M059J (cell line): ENCODE measurements around the gene CRACDL. TPM values are rescaled to one million over a fixed set of nuclear protein-coding genes. Genes with fewer than 3 reads are reported as not detected.

Source experiments
- DNase-seq: peaks from one replicate; pipeline ENCODE4 v3.0.0-alpha.2; 2012; ENCODE audit warnings: low read depth
- total RNA-seq: library from RNA; depleted of rRNA; stranded (reverse); fragments of >200 nt; shearing (Covaris generic); gene quantifications from 2 replicates; pipeline ENCODE4 v1.2.3, GENCODE V29; 2014

CRACDL gene
- total RNA-seq, 1 experiment from 2014 or later = not detected

DNA sequence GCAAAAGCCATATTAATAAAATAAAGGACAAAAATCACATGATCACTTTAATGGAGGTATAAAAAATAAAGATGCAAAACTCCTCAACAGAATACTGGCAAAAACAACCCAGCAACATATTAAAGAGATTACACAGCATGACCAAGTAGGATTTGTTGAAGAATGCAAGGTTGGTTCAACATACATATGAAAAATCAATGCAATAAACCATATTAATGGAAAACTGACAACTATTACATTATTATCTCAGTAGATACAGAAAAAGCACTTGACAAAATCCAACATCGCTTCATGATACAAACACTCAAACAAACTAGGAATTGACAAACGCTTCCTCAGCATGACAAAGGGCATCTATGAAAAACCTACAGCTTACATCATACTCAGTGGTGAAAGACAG lies 76.7 kb downstream of the CRACDL start:
- DNase-seq = no peak

DNA sequence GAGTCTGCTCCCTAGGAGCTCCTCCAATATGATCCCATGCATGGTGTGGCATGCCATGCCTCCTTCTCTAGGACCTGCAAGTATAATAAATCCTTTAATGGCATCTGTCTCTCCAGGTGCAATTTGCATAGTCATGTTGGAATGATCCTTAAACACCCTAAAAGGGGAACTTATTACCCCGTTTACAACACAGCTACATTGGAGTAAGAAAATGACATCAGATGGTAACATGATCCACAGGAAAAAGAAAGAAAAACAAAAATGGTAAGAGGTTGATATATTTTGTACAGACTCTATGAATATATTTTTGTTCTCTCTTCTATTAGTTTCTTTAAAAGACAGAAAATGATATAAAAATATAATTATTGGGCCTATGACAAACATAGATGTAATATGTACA lies 79.0 kb downstream of the CRACDL start:
- DNase-seq = no peak

DNA sequence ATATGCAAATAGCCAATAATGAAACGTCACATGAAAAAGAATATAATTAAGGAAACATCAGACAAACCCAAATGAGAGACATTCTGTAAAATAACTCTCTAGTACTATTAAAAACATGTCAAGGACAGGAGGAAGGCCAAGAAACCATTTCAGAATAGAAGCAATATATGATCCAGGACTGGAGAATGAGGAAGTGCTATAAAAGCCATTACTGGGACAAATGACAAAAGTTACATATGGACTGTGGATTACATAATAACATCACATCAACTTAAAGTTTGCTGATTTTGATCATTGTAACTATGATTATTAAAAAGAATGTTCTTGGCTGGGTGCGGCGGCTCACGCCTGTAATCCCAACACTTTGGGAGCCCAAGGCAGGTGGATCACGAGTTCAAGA lies 81.3 kb downstream of the CRACDL start:
- DNase-seq = no peak

DNA sequence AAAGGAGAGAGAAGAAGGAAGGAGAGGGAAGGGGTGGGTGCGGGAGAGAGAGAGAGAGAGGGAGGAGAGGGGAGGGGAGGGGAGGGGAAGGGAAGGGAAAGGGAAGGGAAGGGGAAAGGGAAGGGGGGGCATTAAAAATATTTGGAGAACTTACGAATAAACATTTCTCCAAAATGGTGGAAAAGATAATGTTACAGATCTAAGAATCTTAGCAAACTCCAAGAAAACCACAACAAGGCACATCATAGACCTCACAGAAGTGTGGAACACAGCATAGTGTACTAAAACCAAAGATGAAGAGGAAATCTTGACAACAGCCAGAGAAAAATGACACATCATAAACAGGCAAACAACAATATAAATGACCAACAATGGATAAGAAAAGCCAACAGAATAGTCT lies 83.1 kb downstream of the CRACDL start:
- no peak for DNase-seq

DNA sequence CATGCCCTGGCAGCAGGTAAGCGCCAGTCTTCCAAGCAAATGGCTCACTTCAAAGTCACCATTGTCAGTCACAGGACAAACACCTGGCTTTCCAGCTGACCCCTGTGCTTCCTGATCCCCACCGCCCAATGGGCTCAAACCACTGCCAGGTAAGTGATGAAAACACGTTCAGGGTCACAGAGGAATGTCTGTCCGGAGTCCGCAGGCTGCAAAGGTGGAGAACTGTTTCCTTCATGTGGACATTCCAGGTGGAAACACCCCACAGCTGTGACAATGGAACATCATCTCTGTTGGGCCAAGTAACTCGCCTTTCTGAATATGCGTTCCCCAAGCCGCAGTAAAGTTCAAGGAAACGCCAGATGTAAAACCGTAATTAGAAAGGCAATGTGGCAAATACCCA lies 86.0 kb downstream of the CRACDL start:
- no peak for DNase-seq

DNA sequence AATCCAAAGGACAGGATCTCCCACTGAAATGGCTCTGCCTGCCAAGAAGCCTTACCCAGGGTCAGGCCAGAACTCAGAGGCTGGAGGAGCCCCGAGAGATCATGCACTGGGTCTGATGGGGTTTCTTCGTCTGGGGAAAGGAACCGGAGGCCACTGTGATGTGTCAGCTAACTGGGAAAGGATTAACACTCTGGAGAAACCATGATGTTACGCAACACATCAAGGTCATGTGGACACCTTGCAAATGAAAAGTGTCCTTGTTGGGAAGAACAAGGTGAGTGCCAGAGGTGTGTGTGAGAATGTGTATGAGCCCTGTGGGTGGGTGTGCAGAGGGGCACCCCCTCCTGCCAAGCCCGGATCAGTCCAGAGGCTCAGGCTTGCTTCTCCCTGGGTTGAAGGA lies 86.9 kb downstream of the CRACDL start:
- no peak for DNase-seq

DNA sequence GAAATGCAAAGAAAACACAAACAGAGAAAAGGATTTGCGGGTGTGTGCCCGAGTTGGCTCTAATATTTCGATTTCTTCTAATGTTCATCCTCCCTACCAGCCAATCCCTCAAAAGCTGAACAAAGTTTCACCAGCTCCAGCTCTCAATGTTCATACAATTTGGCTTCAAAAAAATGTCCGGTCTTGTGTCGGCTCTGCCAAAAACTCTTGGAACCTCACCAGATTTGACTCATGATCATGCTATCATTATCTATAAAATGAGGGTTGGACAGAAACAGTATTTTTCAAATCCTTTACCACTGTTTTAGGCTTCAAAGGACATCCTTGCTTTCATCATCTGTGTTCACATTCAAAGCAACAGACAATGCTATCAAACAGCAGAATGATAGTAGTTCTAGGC lies 88.2 kb downstream of the CRACDL start:
- no peak for DNase-seq

DNA sequence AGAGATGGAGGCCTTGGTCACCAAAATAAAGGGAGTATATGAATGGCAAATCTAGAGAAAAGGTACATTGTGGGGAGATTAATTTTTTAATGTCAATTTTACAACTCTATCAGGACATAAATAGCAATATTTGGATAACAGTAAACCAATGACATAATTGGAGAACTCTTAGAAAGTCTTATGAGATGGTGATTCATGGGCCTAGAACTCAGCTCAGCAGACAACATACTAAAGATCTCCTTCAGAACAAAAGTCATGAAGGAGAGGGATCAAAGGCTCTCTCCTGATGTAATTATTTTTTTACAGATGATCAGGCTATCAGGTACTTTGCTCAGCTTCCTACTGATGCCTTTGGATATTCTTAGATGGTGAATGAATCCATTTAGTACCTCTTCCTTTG lies 90.0 kb downstream of the CRACDL start:
- no peak for DNase-seq

DNA sequence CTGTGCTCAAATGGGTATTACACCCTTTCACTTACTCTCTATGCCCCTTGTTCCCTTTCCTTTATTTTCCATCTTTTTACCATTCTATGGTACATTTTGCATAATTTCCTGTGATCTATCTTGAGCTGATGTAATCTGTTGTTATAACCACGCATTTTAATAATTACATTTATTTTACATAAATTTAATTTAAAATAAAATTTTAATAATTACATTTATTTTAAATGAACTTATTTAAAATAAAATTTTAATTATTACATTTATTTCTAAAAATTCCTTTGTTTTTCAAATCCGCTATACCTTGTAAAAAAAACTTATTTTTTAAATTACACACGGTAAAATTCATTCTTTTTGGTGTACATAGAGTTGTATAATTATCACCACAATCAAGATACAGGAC lies 93.9 kb downstream of the CRACDL start:
- DNase-seq = no peak

DNA sequence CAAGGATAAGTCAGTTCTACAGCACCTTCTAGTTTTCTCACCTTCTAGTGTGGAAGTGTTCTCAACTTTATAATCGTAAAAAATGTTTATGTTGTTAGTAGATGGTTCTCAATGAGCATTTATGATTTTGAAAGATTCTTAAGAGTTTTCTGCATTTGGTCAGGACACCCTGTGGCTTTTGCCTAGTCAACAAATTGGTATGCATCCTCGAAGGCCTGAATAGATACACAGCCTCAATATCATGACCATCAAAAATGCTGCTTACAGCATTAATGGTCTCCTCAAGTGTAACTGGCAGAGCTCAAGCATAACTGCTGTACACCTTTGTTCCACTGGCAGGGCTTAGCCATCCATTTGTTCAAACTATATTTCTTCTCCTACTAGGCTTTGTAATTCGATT lies 96.7 kb downstream of the CRACDL start:
- DNase-seq = peak; percentile 16

DNA sequence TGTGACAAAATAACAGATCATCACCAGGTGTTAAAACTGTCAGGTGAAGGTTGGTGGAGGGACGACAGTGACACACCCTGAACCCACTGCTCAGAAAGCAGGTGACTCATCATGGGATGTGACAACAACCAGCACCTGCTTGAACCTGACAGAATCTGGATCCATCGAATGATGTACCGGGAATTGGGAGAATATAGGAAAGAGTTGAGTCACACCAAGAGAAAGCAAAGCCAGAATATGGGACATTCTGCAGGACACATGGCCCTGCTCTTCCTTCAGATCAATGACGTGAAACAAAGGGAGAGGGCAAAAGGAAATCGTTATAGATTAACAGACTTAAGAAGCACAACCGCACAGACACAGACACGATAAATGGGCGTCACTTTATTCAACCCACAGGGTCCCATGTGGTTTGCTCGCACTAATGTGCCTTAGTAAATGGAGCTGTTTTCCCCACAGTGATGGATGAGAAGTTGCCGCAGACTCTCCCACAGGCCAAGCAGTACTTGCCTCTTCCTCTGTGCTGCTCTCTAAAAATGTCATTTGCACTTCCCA lies 100.1 kb downstream of the CRACDL start:
- no peak for DNase-seq

DNA sequence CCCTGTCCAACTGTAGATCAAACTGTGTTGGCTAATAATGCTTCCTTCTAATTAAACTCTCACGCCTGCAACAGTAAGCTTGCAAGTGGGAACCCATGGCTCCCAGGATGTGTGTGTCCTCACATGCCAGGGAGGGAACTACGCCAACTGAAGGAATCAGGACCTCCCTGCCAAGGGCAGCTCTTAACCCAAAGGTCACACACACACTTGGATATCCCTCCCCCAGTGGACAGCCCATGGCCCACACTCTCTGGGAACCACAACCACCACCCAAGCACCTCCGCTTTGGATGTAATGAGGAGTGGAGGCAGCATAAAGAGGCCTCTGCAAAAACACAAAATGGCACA lies 102.1 kb downstream of the CRACDL start:
- DNase-seq = no peak

DNA sequence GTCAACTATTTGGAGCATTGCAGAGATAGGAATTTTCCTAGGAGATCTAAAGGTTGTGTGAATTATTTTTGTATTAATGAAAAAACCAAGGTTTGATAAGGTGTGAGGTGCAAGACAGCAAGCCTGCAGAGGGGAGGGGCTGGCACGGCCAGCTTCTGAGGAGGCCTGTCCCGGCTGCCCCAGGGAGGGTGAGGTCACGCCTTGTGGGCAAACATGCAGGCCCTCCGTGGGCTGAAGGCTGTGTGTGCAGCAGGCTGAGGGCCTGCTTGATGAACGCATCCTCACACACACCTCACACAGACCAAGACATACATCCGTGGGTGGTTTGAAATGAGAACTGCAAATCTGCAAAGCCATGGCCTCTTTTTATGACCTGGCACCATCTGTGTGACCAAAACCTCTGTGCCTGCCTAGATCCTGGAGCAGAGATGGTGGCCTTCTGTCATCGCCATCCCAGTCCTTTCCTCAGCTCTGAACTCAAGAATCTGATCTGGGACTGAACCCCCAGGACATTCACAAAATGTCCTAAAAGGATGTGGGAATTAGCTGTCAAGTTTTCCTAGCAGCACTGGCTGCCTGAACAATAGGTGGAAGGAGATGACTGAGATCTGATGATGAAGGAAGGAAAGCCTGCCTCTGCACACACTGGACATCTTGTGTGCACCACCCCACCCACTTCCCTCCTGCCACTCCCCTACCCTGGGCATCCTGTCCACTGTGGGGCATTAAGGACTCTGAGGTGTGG lies 102.7 kb downstream of the CRACDL start:
- no peak for DNase-seq

DNA sequence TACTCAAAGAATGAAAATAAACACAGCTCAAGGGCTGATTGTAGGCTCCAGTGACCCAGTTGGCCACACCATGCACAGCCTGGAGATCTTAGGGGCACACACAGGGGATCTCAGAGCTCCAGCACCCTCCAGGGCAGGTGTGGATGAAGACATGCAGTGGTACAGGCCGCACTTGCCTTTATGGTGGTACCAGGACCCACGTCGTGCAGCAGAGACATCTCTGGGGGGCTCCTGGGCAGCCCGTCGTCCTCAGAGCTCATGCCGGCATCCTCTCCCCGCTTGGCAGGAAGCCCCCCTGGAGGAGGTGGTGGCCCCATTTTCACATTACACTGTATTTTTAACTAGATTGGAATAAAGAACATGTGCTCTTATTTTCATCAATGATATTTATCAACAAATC lies 103.9 kb downstream of the CRACDL start:
- no peak for DNase-seq

DNA sequence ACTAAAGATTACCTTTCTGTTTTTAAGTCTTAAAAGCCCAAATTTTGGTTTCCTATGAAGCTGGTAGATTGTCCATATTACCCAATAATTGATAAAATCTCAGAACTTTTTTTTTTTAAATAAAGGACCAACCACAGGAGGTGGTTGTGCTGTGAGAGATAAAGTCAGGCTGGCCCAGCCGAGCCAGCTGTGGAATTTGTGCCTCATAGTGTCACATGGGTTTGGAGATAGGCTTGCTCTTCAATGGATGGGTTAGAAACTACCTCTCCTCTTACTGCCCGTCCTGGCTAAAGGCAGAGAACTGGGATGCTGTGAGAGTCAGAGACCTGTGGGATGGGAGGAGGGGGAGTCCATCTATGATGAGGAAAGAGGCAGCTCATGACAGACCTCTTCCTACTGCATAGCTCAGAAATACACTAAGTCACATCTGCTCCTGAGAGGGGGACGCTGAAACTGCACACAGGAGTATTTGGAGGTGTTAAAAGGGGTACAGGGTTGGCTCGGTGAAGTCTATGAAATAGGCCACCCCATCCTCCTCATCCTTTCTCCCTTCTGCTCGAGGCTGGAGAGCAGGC lies 105.4 kb downstream of the CRACDL start:
- DNase-seq = no peak

DNA sequence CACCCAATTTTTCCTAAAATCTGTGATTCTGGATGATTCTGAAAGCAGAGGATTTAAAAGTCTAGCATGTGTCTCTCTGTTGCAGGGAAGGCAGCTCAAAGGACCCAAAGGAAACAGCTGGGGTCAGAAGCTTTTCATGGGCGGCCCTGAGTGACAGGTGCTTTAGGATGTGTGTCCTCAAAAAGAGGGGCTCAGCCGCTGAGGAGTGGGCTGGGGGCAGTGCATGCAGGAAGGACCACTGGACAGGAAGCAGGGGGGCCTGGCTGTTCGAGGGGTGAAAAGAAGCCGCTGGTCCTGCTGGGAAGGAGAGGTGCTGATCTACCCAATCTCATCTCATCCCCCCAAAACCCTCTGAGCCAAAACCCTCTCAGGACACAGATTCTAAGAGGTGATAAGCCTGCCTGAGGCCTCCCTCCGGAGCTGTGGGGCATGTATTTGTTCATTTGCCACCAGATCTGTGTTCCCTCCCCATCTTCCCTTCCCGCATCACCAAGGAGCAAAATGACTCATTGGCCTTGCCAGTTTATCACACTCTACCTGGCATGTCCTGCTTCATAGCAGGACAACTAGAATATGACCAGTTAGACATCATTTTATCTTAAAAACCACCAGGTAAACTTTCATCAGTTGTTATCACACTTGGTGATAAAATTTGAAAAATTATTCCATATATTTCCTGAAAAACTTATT lies 106.3 kb downstream of the CRACDL start:
- DNase-seq = no peak

DNA sequence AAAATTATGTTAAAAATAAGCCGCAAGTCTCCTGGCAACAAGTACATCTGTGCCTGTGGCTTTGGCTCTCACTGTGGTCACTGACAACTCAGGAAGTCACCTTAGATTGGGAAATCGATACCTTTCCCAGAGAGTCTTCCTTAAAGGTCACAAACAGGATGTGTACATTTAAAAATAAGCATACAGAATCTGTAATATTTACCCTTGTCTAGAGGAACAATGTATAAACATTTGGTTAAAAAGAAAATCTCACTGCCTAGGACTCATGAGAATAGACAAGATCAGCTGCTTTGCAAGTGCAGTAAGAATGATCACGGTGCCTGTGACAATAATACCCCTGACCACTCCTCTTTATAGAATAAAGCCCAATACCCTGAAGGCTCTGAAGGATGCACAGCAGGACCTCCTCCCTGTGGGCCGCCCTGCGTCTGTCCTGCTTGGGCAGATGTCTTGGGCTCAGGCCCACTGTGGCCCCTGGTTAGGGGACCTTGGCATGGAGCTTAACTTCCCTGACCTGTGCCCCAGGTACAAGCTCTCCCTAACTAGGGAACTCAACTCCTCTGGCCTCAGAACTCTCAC lies 107.1 kb downstream of the CRACDL start:
- peak; percentile 9 for DNase-seq

DNA sequence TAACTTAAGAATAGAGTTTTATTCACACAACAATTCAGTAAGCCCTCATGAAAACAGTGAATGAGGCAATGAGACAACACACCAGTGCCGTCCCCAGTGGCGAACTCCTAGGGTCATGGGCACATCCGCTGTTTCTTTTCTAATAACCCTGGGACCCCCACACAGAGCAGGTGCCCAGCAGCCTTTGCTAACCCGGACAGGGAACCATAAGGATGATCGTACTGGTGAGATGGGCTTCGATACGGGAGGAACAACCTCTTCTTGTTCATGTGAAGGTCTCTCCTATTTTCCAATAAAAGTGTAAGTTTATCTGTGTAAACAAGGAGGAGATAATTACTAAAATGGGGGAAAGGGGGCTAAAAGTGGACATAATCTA lies 107.7 kb downstream of the CRACDL start:
- DNase-seq = no peak

DNA sequence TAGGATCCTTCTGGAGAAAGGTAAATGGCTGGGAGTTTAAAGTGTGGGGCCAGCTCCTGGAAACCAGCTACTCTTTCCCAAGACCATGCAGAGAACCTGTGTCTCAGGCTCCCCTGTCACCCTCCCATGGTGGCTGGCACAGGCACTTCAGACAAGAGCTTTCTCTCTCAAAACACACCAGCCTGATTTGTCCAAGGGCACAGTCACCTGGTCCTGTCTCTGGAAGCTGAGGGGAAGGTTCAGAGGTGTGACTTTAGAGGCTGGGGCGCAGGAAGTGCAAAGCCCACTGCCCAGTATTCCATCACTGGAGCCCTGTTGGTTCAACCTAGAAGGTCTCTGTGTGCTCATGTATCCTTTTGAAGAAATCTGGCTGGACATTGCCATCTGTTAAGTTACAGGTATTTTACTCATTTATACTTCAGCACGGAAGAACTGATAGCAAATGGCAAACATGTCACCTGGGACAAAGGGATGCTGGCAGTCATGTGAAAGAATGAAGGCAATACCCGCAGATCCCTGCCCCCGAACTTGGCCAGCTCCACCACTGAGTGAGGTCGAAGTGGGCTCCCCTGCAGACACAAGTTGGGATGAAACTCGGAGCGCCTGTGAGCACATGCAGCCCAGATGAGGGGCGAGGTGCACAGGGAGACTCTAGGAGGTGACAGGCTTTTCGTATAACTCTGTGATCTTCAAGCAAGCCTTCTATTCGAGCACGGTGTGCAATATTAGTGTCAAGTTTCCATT lies 108.2 kb downstream of the CRACDL start:
- DNase-seq = no peak

DNA sequence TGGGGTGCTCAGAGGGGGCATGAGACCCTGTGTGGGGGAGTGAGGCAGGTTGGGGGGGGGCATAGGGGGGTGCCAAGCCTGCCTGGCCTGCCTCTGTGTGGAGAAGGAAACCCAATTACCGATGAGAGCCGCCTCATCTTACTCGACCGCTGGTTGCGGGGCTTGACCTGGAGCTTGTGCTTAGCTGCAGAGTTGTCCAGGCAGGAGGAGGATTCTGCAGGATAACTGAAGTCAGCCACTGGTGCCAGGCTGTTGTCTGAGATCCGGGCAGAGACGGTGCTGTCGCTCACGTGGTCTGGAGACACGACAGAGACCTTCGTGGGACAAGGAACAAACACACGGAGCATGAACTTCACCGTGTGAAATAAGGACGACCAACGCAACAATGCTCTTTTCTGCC lies 109.2 kb downstream of the CRACDL start:
- no peak for DNase-seq

DNA sequence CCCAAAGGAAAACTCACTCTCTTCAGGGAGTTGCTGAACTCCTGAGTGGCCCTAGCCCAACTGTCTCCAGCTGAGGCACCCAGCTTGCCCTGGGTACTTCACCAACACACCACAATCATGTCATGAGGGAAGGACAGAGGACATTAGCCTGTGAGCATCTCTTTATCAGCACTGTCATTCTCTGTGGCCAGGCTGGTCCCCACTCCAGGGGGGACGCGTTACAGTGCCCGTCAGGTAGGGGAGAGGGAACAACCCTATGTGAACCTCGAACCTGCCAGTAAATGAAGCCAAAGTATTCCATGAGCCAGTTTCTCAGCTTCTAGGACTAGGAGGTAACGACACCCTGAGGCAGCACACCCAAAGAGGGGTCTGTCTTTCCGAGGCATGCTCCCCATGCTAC lies 110.2 kb downstream of the CRACDL start:
- DNase-seq = no peak

DNA sequence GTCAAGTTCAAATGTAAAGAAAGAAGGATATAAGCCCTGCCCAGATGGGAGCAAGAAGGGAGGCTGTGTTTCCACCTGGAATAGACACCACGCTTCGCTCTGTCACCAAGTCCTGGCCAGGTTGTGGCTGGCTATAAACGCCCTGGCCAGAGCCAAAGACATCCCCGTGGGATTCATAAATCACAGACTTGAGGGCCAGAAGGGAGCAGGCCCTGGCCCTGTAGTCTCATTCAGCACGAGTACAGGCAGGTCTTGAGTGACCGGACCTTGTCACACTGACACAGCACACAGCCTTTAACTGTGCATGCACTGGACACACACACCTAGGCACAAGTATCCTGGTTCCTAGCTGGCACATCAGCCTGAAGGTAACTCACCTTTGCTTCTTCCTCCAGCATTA lies 110.6 kb downstream of the CRACDL start:
- no peak for DNase-seq
